Right forelimb (tissue), 1 donor: Measurements from ENCODE around the gene LOXL4.

Source experiments
- DNase-seq: peaks from one replicate; pipeline ENCODE4 v3.0.0-alpha.2; 2018

The LOXL4 gene

DNA sequence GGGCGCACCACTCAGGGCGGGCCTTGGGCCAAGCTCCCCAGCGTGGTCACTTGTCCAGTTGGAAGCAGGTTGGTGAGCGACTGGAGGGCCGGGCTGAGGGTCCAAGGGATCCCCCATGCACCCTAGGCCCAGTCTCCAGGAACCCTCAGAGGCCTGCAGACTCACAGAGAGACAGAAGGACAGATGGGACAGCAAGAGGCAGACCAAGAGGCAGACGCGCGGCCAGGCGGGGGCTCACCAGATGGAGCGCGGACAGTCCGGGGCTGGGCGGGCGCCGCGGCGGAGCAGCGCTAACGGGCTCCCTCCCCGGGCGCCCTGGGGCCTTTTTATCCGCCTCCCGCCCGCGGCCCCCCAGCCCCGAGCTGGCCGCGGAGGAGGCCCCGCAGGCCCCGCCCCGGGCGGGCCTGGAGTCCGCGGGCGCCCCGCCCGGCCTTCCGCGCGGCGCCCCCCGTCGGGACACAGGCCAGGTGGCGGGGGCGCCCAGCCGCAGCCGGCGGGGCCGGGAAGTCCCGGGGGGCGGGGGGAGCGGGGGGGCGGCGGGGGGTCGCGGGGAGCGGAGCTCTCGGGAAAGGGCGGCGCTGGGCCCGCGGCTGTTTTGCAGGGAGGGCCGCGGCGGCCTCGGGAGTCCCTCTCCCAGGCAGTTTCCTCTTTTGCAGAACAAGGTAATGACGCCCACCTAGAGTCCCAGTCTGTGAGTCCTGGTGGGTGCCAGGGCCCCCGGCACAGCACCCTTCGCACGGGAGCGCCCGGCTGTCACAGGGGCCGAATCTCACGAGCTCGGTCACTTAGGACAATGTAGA is at the start of gene LOXL4:
Gene LOXL4, minus strand, starts transcription at position 301 of the 800 bp plus-strand sequence. CDS start 5,175 bp downstream, outside the sequence.
- peak; percentile 76 for DNase-seq

DNA sequence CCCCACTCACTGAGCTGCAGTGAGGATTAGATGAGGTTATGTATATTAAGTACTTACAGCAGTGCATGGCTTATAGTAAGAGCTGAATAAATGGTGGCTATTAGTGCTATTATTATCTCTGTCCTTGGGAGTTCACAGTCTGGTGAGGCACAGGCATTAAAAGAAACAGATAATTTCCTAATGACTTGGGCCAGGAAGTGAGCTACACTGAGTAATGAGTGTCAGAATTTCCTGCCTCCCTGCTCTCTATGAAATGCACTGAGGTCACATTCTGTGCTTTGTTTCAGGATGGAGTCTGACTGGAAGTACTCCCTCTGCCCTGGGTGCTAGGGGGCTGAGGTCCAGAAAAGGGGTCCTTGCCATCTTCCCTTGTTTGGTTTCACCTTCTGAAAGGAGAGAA is 48.7 kb upstream of the LOXL4 start:
- DNase-seq: no peak

GRCh38 chr10:98316170-98316569 is 48.2 kb upstream of the LOXL4 start:
- DNase-seq: no peak

- no peak for DNase-seq
Measured at GRCh38 chr10:98314532-98315284, 46.7 kb upstream of the LOXL4 start.

- DNase-seq: no peak
Measured at GRCh38 chr10:98313598-98313997, 45.6 kb upstream of the LOXL4 start.

DNA sequence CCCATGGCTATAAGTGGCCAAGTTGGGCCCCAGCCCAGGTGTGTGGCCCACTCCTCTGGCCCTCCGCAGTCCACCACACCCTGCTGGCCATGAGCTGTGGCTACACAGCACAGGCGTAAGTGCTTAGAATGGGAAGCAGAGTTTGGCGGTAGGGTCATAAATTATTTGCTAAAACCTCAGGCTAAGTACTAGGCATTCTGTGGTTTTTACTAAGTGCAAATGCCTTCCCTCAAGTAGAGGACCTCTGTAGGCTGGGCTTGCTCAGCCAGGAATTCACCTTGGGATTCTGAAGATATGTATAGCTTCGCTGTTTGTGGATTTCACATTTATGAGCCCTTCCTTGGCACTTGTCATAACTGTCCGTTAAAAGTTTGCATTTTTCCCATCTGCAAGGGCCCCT is 44.8 kb upstream of the LOXL4 start:
- DNase-seq: no peak

- no peak for DNase-seq
Measured at GRCh38 chr10:98312349-98312748, 44.4 kb upstream of the LOXL4 start.

GRCh38 chr10:98310701-98311100 is 42.7 kb upstream of the LOXL4 start:
- no peak for DNase-seq

DNA sequence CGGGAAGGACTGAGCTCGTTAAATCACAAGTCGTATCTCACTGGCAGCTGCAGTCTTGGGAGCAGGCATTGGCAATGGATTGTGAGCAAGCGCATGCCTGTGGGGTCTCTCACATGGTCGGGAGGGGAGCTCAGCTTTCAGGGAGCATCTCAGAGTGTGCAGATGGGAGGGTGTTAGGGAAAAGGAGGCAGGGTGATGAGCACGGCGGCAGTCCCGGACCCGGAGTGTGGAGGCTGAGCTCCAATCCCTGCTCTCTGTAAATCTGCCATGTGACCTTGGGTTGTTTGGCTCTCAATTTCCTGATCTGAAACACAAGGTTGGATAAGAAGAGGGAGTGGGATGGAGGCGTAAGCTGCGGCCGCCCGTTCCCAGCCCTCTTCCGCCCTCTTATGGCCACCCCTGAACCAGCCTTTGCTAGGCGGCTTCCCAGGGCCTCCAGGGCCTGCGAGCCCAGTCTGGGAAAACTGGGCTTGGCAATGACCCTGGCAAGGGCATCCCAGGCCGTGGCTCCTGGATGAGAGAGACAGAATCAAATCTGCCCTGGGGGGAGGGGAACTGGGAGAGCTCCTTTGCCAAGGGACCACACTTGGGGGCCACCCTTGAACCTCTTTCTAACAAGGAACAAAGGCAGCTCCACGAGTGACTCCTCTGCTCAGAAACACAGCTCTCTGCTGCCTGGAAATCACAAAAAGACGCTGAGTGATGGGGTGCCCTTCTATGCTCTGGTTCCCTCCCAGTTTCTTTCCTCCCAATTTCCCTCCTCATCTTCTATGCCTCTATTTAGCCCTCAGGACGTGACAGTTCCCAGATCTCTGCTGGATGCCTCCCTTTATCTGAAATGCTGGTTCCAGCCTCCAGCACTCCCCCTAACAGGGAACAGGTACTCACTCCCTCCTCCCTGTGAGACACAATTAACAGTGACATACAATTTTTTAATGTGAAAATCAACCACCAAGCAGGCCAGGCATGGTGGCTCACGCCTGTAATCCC is 41.7 kb upstream of the LOXL4 start:
- DNase-seq: peak; percentile 84

DNA sequence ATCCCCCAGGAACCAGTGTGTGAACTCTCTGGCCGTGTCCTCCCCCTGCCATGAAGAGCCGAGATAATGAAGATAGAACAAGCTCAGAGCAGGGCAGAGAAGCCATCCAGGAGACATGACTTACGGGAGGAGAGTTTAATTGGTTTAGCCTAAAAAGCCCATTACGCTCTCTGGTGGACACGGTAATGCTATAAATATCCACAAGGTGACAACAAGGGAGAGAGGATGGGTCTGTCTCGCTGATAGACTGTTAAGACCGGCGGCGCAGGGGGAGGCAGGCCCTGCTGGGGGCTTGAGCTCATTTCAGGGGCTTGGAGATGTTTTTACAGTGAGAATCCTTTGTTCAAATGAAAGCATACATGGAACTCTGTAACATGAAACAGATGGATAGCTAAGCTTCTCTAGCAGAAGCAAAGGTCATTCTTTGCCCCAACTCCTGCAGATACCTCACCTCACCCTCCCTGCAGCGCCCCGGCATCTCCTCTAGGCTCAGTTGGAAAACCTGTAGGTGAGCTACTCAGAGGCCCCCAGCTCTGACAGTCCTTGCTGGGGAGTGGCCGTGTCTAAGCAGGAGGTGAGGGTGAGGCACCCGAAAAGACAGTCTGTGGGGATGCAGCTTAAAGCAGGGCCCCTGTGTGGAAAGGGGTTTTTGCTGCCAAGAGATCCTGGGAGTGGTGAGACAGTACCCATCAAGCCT is 40.8 kb upstream of the LOXL4 start:
- DNase-seq: no peak

DNA sequence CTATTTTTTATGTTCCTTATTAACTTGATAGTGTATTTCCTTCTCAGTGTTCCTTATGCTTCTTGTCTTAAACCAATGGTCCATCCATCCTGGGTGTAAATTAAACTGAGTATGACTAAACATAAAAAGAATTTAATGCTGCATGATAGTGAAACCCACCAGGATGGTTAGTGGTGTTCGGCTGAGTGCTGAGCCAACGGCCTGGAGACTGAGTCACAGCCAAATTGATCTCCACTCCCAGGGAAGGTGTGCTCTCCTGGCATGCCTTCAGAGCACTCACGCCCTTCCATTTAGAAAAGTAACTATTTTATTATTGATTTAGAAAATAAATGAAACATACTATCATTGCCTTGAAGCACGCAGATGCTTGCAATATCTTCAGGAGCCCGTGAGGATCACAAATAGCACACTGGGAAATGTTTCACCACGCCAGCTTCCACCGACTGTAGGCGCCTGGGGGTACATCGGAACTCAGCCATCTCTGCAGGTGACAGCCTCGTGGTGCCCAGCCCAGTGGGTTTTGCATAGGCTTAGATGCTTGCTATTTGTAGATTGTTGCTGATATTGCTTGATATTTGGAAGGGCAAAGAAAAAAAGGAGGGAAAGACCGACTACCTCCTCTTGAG is 40.0 kb upstream of the LOXL4 start:
- DNase-seq: no peak

DNA sequence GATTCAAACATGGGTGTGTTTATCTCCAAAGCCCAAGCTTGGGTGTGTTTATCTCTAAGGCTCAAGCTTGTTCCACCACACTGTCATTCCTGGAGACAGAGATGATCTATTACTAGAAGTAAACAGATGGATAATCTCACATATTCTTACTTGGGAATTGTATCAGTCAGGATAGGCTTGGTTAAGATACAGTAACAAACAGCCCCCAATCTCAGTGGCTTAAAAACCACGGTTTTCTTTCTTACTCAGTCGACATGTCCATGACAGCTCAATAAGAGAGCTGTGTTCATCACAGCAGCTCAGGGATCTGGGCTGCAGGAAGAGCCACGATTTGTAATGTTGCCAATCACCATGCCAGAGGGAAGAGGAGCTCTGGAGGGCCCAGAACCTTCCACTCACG is 38.5 kb upstream of the LOXL4 start:
- no peak for DNase-seq

DNA sequence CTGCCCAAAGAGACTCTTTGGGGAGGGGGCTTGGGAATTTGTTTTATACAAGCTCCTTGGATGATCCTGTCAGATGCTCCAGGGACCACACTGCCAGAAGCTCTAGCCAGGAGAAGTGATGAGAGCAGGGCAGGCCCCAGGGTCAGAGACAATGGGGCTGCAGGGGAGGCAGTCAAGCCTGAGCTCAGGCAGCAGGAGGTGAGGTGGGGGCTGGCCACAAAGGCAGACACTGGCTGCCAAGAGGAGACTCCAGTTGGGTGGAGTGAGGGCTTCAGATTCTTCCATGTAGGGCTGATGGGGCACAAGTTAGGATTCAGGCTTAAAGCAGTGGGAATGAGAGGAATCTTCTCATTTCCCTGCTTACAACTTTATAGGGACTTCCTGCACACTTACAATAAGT is 35.6 kb upstream of the LOXL4 start:
- peak; percentile 31 for DNase-seq

DNA sequence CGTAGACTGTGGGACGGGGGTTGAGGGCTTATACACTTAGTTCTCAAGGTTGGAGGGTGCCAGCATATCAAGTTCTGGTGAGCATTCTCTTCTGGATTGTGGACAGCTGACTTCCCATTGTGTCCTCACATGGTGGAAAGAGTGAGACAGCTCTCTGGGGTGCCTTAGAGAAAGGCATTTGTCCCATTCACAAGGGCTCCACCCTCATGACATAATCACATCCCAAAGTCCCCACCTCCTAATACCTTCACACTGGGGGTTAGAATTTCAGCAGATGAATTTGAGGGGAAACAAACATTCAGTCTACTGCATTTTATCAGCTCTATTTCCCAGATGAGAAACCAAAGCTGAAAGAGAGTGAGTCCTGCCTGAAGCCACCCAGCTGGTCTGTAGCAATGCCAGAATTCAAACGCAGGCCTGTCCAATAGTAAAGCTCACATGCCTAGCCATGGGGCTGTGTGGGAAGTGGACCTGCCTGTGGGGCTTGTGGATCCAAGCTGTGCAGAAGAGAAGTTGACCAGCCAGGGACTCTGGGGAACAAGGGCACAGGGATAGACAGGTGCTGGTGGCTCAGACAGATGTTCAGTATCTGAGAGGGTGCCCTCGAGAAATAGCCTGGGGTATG is 34.9 kb upstream of the LOXL4 start:
- peak; percentile 45 for DNase-seq

DNA sequence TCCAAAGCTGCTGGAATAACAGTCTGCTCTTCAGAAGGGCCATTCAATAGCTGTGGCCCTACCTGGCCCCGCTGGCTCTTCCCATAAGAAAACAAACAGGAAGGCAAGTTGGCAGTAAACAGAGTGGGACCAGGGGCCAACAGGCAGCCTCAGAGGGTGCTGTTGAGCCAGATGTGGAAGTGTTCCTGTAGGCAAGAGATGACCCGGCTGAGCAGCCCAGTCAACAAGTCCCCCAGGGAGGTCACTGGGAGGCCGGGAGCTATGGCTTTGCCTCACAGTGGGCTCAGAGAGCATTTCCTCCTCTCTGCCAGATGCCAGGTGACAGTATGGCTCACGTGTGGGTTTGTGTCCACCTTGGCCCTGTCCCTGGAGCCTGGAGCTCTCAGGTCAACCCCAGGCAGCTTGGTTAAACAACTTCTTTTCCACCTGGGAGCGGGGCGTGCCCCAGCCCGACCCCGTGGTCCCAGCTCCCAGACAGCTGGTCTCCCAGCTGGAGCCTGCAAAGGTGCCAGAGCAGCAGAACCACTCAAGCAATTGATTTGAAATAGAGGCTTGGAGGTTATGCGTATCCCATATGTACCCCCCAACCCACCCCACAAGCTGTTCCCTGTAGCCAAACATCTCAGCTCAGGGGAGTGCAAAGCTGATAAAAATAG is 33.8 kb upstream of the LOXL4 start:
- DNase-seq: peak; percentile 40

DNA sequence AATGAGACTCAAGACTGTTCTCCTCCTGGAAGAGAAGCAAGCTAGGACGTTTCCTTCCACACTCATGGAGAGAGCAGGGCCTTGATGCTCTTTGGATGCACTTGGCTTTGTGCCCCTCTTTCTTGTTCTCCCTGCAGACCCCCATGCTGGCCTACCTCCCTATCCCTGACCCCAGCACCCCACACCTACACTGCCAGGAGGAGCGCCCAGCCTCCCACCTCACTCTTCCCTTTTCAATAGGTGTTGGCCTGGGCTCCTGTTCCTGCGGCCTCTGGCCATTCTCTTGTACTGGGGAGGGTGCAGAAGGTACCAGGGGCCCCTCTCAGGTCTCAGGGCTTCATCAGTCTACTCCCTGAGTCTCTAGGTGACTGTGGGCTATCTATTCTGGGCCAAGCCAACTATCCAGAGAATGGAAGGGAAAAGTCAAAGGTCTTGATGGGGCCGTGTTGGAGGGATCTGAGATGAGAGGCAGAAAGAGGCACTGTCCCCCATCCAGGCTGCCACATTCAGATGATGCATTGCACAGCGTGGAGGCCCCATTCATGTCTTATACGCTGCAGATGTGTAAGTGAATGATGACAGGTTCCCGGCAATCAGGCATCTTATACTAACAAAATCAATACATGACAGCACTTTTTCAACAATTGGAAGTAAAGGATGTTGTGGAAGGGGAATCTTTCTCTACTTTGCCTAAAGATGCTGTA is 32.7 kb upstream of the LOXL4 start:
- peak; percentile 18 for DNase-seq

DNA sequence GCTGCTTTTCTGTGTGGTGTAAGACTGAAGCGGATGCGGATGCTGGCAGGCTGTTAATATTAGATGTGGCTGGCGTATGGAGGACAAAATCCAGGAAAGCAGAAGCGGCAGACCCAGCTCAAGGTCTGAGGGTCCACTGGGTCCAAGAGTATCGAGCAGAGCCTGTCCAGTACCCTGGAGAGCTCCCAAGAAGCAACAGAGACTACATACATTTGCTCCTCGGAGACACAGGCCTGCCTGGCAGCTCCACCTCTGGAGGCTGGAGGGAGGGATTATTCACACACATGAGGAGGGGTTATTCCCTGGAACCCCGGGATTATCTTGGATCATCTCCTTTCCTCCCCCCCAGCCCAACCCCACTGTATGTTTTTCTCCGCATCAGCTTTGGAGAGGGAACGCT is 31.3 kb upstream of the LOXL4 start:
- DNase-seq: peak; percentile 37

DNA sequence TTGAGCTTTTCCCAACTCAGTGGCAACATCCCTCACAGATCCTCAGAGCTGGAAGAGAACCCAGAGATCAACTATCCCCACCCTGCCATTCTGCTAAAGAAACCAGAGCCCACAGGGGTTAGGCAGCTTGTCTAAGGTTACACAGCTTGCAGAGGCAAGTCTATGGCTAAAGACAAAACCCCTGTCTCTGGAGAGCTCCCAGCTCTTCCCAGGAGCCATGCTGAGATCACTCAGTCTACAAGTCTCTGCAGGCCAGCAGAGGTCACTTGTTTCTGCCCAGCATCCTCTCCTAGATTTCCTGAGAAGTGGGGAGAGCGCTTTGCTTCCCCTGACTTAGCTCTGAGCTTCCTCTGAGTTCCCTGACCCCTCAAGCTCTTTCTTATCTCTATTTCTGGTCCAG is 28.5 kb upstream of the LOXL4 start:
- DNase-seq: peak; percentile 35

DNA sequence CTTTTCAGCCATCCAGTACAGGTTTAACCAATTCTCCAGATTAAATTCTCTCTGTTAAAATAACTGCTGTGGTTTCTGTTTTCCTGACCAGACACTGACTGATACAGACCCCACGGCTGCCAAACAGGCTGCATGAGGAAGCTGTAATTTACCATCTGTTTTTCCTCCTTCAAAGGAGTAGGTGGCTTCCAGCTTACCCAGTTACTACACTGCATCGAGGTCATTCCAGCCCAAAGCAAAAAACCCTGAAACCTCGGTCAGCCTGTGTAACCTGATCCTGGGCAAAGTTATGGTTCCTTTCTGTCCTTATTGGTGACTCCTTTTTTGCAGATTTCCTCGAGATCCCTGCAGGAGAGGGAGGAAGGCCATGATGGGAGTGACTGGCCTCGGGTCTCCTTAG is 27.9 kb upstream of the LOXL4 start:
- DNase-seq: peak; percentile 43

- peak; percentile 43 for DNase-seq
Measured at GRCh38 chr10:98295401-98295811, 27.4 kb upstream of the LOXL4 start.
